RCC 7860 (cell line): ENCODE measurements around the gene GNB5.

ENCODE experiments used
- DNase-seq: peaks from one replicate; pipeline ENCODE4 v3.0.0-alpha.2; 2015; ENCODE audit warnings: low spot score
- FAIRE-seq: peaks from 2 replicates; lab custom pipeline; 2012; peaks lifted over from hg19 to GRCh38; lab: Jason Lieb, UNC

Gene GNB5

DNA sequence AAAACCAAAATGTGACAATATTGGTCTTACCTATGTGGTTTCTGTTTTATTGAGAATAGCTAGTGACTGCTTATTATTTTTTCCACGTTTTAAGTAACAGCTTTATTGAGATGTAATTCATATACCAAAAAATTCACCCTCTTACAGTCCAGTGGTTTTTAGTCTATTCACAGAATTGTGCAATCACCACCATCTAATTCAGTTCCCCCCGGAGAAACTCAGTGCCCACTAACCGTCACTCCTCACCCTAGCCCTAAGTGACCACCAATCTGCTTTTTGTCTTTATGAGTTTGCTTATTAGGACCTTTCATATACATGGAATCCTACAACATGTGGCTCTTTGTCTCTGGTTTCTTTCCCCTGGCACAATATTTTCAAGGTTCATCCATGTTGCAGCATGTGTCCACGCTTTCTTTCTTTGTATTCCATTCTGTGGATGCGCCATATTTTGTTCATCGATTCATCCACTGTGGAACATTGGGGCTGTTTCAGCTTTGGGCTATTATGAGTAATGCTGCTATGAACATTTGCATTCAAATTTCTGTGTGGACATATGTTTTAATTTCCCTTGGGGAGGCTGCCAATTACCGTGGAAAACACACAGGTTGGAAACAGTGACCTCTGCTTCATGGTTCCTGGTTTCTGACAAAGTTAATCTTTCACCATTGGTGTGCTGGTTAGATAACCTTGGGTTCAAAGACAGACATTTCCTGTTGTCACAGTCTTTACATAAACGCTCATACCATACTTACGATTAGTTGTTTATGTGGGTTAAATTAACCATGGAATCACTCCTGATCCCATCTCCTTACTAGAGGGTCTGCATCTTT, 75.4 kb downstream of the GNB5 start:
- peak; percentile 47 for DNase-seq
- peak; percentile 90 for FAIRE-seq

DNA sequence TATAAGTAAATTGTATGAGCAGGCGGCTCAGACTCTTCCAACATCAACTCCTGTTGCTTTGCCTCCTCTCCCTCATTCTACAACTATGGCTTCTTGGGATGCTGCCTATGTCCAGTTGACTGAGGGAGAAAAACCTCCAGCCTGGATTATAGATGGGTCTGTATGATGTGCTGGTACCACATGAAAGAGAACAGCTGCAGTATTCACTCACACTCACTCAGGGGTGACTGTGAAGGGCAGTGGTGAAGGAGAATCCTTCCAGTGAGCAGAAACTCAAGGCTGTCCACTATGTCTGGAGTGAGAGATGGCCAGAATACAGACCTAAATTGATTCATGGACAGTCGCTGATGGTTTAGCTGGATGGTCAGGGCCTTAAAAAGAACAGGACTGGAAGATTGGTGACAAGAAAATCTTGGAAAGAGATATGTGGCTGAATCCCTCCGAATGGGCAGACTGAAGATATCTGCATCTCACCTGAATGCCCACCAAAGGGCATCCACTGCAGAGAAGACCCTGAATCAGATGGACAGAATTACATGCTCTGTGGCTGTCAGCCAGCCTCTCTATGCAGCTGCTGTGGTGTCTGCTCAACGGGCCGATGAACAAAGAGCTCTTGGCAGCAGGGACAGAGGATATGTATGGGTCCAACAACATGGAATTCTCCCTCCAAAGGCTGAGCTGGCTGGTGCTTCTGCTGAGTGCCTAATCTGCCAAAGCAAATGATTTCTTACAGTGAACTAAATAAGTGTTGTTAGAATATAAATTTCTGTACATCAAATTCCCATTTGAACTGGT, 76.7 kb downstream of the GNB5 start:
- no peak for FAIRE-seq
- no peak for DNase-seq

DNA sequence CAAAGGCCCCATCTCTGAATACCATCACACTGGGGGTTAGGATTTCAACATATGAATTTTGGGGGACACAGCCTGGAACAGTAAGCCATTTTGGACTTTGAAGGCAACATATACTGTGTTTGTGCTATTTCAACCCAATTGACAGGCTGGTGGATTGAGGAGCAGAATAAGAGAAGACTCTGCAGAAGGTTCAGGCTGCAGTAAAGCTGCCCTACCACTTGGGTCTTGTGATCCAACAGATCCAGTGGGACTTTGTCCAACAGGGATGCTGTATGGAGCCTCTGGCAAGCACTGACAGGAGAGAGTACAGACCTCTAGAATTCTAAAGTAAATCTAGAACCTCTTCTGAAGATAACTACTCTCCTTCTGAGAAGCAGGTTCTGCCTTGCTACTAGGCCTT, 77.5 kb downstream of the GNB5 start:
- DNase-seq: no peak
- FAIRE-seq: no peak

DNA sequence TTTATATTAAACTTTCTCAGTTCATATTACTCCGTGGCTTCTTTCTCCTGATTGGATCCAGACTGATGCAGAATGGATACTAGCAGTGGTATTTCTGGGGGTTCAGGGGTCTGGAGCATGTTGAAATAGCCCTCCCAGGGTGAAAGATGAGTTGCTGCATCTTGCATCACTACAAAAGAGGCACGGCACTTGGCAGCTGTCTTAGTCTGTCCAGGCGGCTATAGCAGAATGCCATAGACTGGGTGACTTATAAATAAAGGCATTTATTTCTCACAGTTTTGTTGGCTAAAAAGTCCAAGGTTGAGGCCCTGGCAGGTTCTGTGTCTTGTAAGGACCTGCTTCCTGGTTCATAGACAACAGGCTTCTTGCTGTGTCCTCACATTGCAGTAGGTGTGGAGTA, 78.0 kb downstream of the GNB5 start:
- no peak for FAIRE-seq
- no peak for DNase-seq

DNA sequence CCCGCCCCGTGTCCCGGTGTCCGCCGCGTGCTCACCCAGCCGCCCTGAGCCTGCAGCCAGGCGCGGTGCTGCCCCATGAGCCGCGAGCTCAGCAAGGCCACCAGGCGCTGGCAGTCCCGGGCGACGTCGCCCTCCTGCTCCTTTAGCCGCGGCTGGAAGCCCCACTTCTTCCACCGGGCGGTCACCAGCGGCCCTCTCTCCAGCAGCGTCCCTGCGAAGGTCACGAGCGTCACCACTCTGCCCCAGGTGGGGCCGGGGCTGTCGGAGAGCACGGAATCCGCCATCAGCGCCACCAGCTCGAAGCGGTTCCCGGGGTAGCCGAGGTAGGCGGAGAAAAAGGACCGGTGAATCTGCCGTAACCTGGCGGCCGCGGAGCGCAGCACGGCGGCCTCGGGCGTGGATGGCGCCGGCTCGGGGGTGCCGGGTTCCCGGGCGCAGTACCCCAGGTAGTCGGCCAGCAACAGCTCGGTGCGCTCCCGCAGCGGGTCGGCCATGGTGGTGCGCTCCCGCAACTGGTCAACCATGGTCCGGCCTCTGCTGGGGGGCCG, 78.9 kb downstream of the GNB5 start:
- DNase-seq: no peak
- no peak for FAIRE-seq

DNA sequence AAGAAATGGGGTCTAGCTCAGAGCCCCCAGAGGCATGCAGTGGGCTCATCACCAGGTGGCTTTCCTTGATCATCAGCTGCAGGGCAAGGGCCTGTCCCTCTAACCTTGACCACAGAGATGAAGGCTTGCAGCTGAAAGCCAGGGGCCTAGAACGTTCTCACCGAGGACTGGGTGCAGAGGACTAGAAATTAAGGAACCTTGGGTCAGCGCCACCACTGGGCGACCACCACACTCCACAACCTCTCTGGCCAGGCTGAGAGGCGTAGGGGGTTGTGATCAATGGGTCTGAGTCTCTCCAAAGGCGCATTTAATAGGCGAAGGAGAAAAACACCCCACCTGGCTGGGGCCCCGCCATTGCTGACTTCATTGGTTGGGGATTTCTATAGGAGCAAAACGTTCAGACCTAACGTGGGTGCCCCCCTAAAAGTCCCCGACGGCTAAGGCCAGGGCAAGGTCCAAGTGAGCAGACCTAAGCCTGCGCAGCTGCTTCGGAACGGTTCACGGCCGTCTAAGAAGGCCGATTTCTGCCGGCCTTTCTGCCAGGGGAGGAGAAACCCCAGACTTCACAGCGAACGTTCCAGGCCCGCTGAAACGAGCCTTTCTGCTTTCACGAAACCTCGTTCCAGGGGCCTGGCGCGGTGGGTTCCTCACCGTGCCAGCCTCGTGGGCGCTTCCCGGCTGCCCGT, 79.5 kb downstream of the GNB5 start:
- no peak for DNase-seq
- no peak for FAIRE-seq

DNA sequence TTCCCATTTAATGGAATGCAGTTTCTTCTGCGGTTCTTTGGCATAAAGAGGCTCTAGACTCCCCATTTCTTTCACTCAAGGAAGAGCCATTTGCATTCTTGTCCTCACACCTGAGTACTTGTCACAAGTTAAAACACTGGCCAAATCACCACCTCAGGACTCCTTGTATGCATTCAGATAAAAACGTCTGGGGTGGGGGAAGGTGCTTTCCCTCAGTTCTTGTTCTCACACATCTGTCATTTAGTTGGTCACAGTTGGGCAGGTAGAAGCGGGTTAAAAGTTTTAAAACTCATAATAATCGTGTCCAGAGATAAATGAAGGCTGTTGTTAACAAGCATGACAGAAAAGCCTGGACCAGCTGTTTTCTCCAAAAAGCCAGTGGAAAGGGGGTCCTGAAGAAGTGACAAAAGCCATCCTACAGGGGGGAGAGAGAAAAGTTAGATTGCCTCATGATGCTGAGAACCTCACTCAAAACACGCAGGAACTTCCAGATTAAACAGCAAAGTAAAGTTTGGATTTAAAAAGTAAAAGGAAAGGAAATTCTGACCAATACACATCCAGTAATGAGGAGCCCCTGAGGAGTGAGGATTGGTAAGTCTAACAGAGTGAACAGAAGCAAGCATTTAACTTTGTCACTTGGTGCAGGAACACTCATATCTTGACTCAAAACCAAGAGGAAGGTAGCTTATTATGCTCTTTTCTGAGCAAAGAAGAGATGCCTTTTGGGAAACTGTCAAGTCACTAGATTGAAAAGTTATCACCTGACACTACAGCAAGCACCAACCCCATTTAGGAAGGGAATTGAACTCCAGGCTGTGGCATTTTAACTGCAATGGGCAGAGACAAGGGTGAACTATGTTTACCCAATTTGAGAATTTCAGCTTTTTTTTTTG, 81.4 kb downstream of the GNB5 start:
- DNase-seq (no peak), FAIRE-seq (no peak)

DNA sequence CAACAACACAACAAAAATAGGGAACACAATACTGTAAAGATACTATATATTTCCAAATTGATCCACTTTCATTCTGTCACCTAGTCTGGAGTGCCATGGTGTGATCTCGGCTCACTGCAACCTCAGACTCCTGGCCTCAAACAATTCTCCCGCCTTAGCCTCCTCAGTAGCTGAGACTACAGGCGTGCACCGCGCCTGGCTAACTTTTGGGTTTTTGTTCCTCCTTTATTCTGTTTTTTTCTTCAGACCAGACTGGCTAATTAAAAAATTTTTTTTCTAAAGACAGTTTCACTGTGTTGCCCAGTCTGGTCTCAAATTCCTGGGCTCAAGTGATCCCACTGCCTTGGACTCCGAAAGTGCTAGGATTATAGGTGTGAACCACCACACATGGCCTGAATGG, 84.0 kb downstream of the GNB5 start:
- no peak for DNase-seq
- FAIRE-seq: no peak

DNA sequence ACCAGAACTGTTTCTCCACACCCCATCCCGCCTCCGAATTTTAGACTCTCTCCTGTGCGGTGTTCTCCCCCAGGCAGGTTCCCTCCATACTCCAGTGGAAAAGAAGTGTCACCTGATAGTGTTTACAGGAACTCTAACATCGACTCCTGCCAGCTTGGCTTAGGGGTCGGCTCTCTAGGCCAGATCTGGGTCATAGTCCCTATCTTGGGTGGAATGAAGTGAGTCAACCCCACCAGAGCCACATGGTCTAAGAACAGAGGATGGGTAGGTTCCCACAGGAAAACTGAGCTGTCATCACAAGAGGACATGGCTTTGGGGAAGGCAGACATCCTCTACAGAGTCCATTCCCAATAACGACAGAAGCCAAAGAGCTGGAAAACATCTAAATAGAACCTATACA, 84.6 kb downstream of the GNB5 start:
- no peak for DNase-seq
- FAIRE-seq: no peak

DNA sequence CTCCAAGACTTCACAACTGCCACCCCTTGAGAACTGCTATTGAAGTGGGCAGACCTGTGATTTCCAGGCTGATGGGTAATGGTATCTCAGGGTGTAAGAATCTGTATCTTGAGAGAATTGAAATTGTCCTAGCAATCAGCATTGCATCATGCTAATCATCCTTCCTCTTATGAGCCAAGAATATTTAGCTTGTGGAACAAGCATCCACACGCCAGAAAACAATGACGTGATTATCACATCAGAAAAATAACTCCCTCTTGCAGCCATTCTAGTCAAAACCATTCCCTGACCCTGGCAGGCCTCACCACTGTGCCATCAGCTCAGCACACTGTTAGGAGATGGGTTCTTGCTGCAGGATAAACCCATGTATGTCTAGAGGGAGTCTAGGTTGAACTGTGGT, 85.3 kb downstream of the GNB5 start:
- DNase-seq: no peak
- FAIRE-seq: no peak

DNA sequence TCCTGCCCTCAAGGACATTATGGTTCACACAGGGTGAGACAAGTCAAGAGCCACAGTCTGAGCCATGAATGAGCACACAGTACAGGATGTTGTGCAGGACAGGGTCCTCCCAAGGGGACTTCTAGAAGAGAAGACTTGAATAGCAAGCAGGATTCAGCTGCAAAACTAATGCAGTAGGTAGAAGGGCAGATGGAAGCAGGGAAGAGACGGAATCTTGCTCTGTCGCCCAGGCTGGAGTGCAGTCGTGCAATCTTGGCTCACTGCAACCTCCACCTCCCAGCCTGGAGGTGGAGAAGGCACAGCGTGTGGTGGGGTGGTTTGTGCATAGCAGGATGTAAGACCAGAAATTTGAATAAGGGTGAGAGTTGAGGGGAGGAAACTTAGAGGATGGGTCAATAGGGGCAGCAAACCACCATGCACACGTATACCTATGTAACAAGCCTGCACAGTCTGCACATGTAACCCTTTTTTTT, 86.6 kb downstream of the GNB5 start:
- FAIRE-seq: no peak
- DNase-seq: no peak

DNA sequence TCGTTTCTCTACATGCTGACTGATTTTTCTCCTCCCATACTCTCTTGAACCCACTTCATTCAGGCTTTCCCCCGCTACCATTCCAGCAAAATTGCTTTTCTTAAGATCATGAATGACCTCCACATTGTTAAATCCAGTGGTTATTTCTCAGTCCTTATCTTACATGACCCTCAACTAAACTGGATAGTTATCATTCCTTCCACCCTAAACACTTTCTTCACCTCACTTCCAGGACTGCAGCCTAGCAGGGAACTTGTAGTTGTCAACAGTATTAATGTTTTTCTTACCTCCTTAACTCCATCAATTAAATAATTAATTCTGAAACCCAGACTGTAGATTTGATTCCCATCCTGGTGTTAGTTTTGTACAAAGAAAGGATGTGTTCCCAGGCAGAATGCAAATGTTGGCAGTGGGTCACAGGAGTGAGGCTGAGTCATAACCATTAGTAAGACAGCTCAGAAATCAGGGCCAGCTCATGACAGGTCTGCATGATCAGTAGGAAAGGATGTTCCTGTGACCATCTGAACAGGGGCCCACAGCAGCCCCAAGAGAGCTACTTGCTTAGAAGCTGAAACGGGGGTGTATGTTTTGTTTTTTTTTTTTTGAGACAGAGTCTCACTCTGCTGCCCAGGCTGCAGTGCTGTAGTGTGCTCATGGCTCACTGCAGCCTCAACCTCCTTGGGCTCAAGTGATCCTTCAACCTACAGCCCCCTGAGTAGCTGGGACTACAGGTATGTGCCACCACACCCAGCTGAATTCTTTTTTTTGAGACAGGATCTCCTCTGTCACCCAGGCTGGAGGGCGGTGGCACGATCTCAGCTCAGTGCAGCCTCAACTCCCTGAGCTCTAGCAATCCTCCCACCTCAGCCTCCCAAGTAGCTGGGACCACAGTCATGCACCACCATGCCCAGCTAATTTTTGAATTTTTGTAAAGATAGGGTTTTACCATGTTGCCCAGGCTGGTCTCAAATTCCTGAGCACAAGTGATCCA, 87.7 kb downstream of the GNB5 start:
- DNase-seq (peak; percentile 87), FAIRE-seq (peak; percentile 85)

DNA sequence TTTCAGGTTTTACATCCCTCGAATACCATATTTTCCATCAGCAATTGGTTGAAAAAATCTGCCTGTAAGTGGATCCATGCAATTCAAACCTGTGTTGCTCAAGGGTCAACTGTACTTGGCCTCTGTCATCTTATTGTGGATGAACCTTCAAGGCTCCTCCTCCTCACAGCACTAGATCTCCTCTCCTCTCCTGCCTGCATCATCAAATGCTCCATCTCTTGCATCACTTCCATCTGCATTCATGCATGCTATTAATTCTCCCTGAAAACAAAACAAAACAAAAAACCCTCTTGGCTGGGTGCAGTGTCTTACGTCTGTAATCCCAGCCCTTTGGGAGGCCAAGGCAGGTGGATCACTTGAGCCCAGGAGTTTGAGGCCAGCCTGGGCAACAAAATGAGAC, 88.7 kb downstream of the GNB5 start:
- no peak for FAIRE-seq
- DNase-seq: peak; percentile 78

DNA sequence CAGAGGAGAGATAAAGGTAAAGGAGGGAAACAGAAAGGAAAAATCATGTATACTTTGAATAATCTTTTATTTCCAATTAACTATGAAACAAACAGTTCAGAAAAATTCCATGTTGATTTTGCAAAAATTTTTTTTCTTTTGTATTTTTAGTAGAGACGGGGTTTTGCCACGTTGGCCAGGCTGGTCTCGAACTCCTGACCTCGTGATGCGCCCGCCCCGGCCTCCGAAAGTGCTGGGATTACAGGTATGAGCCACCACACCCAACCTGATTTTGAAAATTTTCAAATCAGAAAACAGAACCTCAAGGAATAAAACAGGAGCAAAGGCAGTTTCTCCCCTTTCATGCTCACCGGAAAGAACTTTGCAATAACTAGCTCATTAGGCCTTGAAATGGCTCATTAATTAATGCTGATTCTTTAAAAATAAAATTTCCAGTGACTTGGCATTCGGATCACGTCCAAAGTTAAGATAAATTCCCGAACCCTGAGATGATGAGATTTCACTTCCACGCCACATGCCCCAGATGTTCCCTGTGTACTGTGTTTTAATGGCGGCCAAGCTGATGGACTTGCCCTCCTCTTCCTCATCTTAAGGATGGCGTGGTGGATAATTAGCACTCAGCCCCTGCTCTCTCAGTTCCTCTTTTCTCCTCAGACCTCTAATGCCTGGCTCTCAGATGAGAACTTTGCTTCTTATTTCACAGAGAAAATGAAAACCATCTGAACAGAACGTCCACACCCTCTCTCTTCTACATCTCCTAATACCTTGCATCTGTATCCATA, 89.5 kb downstream of the GNB5 start:
- DNase-seq (no peak), FAIRE-seq (no peak)

DNA sequence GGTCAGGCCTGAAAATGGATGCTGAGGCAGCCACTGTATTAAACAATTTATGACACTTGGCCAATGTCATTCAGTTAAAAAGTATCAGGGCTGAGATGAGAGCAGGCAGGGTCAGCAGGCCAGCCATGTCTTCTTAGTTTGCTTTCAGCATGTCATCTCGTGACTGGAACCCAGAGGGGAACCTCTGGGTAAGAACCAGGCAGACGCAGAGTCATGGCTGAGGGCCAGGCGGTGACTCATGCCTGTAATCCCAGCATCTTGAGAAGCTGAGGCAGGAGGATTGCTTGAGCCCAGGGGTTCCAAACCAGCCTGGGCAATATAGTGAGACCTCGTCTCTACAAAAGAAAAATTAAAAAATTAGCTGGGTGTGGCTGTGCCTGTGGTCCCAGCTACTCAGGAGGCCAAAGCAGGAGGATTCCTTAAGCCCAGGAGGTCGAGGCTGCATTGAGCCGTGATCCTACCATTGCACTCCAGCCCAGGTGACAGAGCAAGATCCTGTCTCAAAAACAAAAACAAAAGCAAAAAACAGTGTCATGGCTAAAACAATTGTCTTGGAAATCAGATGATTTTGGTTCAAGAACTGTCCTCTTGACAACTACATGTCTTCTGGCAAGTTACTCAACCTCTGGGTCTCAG, 90.3 kb downstream of the GNB5 start:
- peak; percentile 80 for FAIRE-seq
- peak; percentile 87 for DNase-seq

DNA sequence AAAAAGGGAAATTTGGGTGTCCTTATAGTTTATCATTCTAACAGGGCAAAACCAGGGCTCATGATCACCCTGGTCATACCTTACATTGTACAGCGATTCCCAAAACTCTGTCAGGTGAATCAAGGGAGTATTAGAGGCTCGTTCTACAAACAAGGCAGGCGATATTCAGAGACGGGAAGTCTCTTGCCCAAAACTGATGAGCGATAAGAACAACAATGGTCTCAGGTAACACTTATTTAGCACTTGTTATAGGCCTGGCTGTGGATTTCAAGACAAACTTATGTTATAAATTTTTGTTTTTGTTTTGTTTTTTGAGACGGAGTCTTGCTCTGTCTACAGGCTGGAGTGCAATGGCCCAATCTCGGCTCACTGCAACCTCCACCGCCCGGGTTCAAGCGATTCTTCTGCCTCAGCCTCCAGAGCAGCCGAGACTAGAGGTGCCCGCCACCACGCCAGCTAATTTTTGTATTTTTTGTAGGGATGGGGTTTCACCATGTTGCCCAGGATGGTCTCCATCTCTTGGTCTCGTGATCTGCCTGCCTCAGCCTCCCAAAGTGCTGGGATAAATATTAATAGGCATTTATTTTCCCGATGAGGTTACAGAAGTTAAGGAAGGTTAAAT, 91.4 kb downstream of the GNB5 start:
- no peak for FAIRE-seq
- DNase-seq: no peak

DNA sequence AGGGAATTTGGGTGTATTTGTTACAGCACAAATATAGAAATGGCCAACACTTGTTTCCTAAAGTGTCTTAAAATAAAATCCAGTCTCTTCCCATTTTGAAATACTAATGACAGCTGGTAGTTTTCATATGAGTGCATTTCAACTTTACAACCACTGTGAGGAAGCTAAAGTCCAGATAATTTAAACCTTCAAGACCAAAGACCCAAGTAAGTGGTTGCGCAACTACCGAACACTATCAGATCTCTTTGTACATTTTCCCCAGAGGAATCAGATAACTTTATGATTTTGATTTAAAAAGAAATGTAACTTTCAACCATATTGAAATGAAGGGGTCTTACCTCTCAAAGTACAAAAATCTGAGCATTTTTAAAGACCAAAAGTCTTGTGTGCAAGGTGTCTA, 92.9 kb downstream of the GNB5 start:
- FAIRE-seq: no peak
- DNase-seq: no peak
